ENCODE measurements around the gene ZKSCAN2. TPM values are rescaled to one million over a fixed set of nuclear protein-coding genes. Genes with fewer than 3 reads are reported as not detected.

Gene ZKSCAN2
- total and polyA plus RNA-seq, 2 of the 8 experiments (the other 6 are each of a cell fraction or from before 2014, with no cell fraction given) = 2.2 to 11.6 TPM

DNA sequence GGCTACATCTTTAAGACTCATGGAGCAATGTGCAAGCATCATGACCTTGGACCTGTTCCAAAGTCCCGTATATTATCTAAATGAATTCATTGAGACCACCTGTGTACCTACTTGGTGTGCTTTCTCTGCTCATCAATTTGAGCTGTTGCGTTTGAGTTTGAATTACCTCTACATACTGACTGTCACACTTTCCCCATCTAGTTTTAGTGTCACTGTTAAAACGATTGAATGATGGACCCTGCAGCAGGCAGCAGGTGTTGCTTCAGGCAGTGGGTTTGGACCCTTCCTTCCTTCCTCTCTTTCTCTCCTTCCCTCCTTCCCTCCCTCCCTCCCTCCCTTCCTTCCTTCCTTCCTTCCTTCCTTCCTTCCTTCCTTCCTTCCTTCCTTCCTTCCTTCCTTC is 33.9 kb upstream of the ZKSCAN2 start:
- ChIA-PET POLR2A (ENCODE audit: partially characterized antibody) (no interaction called here), CTCF (ENCODE audit: partially characterized antibody) (interaction anchor here (0.7 to 1.2 kb wide), 2 partner anchors 74 to 417 kb away, joined by 3 read pairs; no protein-coding TSS in a partner anchor)
- Histone ChIP-seq H3K23ac (ENCODE audit: insufficient read length) (no peak overlapping the region), H2BK120ac (replicated peaks; ENCODE audit: low read depth, low read length) (no peak overlapping the region), H3K4me3 (ENCODE audit: extremely low read depth in 1 of 4, insufficient read depth in 2 of 4, low read depth in 3 of 4, low read length in 4 of 4) (no peak overlapping the region), H2AFZ (ENCODE audit: low read length) (no peak overlapping the region), H3K9ac (replicated peaks in 1 of 4; ENCODE audit: extremely low read depth in 1 of 4, low read depth in 3 of 4, low read length in 3 of 4) (no peak overlapping the region), H4K20me1 (replicated peaks in 1 of 2; ENCODE audit: control insufficient read depth in 1 of 2, insufficient read depth in 2 of 2, low read length in 2 of 2) (no peaks in the 10 kb centered on the region), H2BK20ac (ENCODE audit: low read length) (no peak overlapping the region), H3K27ac (ENCODE audit: low read depth, low read length) (no peak overlapping the region), H3K36me3 (ENCODE audit: control insufficient read depth in 2 of 4, insufficient read depth in 4 of 4, low read length in 3 of 4) (no peaks in the 10 kb centered on the region), H3K4me1 (replicated peaks in 1 of 4; ENCODE audit: control insufficient read depth in 3 of 4, insufficient read depth in 4 of 4, low read length in 3 of 4) (no peaks in the 10 kb centered on the region), H4K91ac (replicated peaks; ENCODE audit: insufficient read length, low read length) (no peak overlapping the region), H3K23me2 (ENCODE audit: low read depth, low read length) (no peaks in the 10 kb centered on the region), H2BK12ac (ENCODE audit: low read depth, low read length) (no peak overlapping the region), H3K56ac (replicated peaks; ENCODE audit: insufficient read length, low read depth, low read length) (no peak overlapping the region), H4K5ac (ENCODE audit: insufficient read length, low read depth, low read length) (no peak overlapping the region), H3K4me2 (ENCODE audit: insufficient read depth in 1 of 2, low read depth in 2 of 2, low read length in 2 of 2) (no peak overlapping the region), H3K18ac (ENCODE audit: extremely low read depth, low read length) (no peak overlapping the region), H4K8ac (ENCODE audit: extremely low read depth, insufficient read depth, low read length) (no peak overlapping the region), H2AK5ac (ENCODE audit: low read depth, low read length) (no peak overlapping the region), H3K4ac (replicated peaks; ENCODE audit: insufficient read length, low read depth, low read length) (no peak overlapping the region), H3K9me3 (ENCODE audit: insufficient read depth in 2 of 2, low read depth in 1 of 2, low read length in 1 of 2) (no peaks in the 10 kb centered on the region), H3K27me3 (replicated peaks in 1 of 4; ENCODE audit: control insufficient read depth in 3 of 4, extremely low read depth in 1 of 4, insufficient read depth in 3 of 4, low read length in 3 of 4) (no peaks in the 10 kb centered on the region), H3K79me1 (ENCODE audit: low read depth, low read length) (no peaks in the 10 kb centered on the region), H2BK15ac (ENCODE audit: low read length) (no peak overlapping the region), H2BK5ac (ENCODE audit: low read depth, low read length) (no peak overlapping the region; the same call in 1 of the 2 replicates), H3K79me2 (ENCODE audit: control insufficient read depth in 1 of 2, insufficient read depth in 2 of 2, low read length in 2 of 2) (no peaks in the 10 kb centered on the region), H3K14ac (ENCODE audit: insufficient read length) (no peak overlapping the region)
- 84% methylated on average over 3 of the region's 3 CpGs; no CpG with 5 or more reads in 1 of the 2 experiments for WGBS, 2 experiments (ENCODE audit: extremely low coverage in 1 of 2, insufficient coverage in 1 of 2, insufficient read length in 1 of 2, insufficient replicate concordance in 2 of 2, low coverage in 1 of 2, low lambda C conversion rate in 2 of 2, missing lambda C conversion rate in 1 of 2)
- FAIRE-seq (no peak), DNase-seq (ENCODE audit: low read depth in 1 of 2, low spot score in 2 of 2) (no peak)
- no peak for TF ChIP-seq BCL11A (IDR thresholded peaks at IDR 0.05; ENCODE audit: low read depth in 2 of 2, low read length in 2 of 2)
- TF ChIP-seq SAP30 (IDR thresholded peaks at IDR 0.05; ENCODE audit: insufficient read depth, insufficient replicate concordance, low read length) = no peak
- TF ChIP-seq ATF3 (IDR thresholded peaks at IDR 0.05; ENCODE audit: insufficient read depth, low read depth, low read length) = no peak
- TF ChIP-seq MAX (IDR thresholded peaks at IDR 0.05) = no peak
- no peak for TF ChIP-seq KDM4A (IDR thresholded peaks at IDR 0.05; ENCODE audit: low read depth, low read length, severe bottlenecking)
- no peak for TF ChIP-seq EZH2 (IDR thresholded peaks at IDR 0.05; ENCODE audit: low read depth, low read length, severe bottlenecking)
- TF ChIP-seq CEBPB (IDR thresholded peaks at IDR 0.05; ENCODE audit: low read depth, low read length) = no peak
- TF ChIP-seq RXRA (IDR thresholded peaks at IDR 0.05; ENCODE audit: insufficient read depth, low read depth, low read length) = no peak
- no peak for TF ChIP-seq CBX8 (IDR thresholded peaks at IDR 0.05; ENCODE audit: borderline replicate concordance, low read depth, low read length)
- no peak for TF ChIP-seq KDM1A (IDR thresholded peaks at IDR 0.05; ENCODE audit: borderline replicate concordance, low read length)
- TF ChIP-seq MAFK (IDR thresholded peaks at IDR 0.05; ENCODE audit: low read depth, low read length) = no peak
- TF ChIP-seq CHD1 (IDR thresholded peaks at IDR 0.05; ENCODE audit: low read depth, low read length) = no peak
- no peak for TF ChIP-seq BRCA1 (IDR thresholded peaks at IDR 0.05; ENCODE audit: low read depth, low read length)
- TF ChIP-seq YY1 (IDR thresholded peaks at IDR 0.05; ENCODE audit: low read depth, low read length) = no peak

All from H1 (cell line).